ENCODE data around the gene LINGO3.

DNA sequence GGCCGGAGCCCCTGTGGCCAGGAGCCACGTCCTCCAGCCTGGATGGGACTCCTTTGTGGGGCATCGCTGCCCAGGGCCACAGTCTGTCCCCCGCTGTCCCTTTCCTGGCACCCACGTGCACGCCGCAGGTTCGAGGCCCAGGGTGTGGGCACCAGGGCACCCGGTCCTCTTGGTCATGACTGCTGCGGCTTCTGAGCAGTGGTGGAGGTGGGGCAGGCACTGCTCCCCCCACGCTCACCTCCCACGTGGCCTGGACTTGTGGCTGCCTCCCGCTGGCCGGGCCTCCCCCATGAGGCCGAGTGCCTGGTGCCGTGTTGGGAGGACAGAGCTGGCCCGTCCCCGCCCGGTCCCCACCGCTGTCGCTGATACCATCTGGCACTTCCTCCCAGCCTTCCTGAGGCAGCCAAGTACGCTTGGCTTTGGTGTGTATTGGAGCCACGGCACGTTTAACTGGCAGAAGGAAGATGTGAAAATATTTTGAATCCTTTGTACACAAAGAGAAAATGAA, 33.3 kb upstream of the LINGO3 start:
- TF ChIP-seq, protein P1, sequence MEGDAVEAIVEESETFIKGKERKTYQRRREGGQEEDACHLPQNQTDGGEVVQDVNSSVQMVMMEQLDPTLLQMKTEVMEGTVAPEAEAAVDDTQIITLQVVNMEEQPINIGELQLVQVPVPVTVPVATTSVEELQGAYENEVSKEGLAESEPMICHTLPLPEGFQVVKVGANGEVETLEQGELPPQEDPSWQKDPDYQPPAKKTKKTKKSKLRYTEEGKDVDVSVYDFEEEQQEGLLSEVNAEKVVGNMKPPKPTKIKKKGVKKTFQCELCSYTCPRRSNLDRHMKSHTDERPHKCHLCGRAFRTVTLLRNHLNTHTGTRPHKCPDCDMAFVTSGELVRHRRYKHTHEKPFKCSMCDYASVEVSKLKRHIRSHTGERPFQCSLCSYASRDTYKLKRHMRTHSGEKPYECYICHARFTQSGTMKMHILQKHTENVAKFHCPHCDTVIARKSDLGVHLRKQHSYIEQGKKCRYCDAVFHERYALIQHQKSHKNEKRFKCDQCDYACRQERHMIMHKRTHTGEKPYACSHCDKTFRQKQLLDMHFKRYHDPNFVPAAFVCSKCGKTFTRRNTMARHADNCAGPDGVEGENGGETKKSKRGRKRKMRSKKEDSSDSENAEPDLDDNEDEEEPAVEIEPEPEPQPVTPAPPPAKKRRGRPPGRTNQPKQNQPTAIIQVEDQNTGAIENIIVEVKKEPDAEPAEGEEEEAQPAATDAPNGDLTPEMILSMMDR (conservative IDR thresholded peaks at IDR 0.05), result no peak
- no peak for TF ChIP-seq ZFX (IDR thresholded peaks at IDR 0.05)

All from C4-2B (cell line).